HG02943 (cell line): Measurements from ENCODE around the gene RALGPS2.
A peak's percentile ranks its signal among the peaks of the same experiment; 100 is the strongest.

Experiments used
- ATAC-seq: cut with Tn5 transposase; IDR thresholded peaks from one replicate; pipeline ENCODE4 v1.9.1; 2021; ENCODE audit warnings: mild to moderate bottlenecking, low read depth, moderate library complexity; ENCODE audit not compliant: unreplicated experiment

RALGPS2 gene

GRCh38 chr1:178724728-178725465 is at the start of gene RALGPS2:
TSS of gene RALGPS2 (plus strand) at chr1:178725244. CDS start at chr1:178776765, 51,521 bp downstream.
- peak; percentile 70 for ATAC-seq

GRCh38 chr1:178679237-178679636 is 45.8 kb upstream of the RALGPS2 start:
- no peak for ATAC-seq

GRCh38 chr1:178682429-178682828 is 42.6 kb upstream of the RALGPS2 start:
- no peak for ATAC-seq

GRCh38 chr1:178682886-178683285 is 42.2 kb upstream of the RALGPS2 start:
- ATAC-seq: no peak

GRCh38 chr1:178683291-178683690 is 41.8 kb upstream of the RALGPS2 start:
- ATAC-seq: no peak

GRCh38 chr1:178684111-178684510 is 40.9 kb upstream of the RALGPS2 start:
- ATAC-seq: no peak

GRCh38 chr1:178684542-178685000 is 40.5 kb upstream of the RALGPS2 start:
- no peak for ATAC-seq

- no peak for ATAC-seq
These were observed 38.6 kb upstream of the RALGPS2 start for GRCh38 chr1:178686407-178686806.

- ATAC-seq: no peak
These were observed 36.8 kb upstream of the RALGPS2 start for GRCh38 chr1:178688244-178688643.

GRCh38 chr1:178689769-178690168 is 35.3 kb upstream of the RALGPS2 start:
- ATAC-seq: no peak

GRCh38 chr1:178690496-178690895 is 34.5 kb upstream of the RALGPS2 start:
- no peak for ATAC-seq

- no peak for ATAC-seq
These were observed 32.3 kb upstream of the RALGPS2 start for GRCh38 chr1:178692564-178693327.

- ATAC-seq: no peak
These were observed 31.7 kb upstream of the RALGPS2 start for GRCh38 chr1:178693366-178693765.

GRCh38 chr1:178694923-178695525 is 30.0 kb upstream of the RALGPS2 start:
- no peak for ATAC-seq

- ATAC-seq: no peak
These were observed 22.9 kb upstream of the RALGPS2 start for GRCh38 chr1:178702146-178702545.

GRCh38 chr1:178704833-178705232 is 20.2 kb upstream of the RALGPS2 start:
- no peak for ATAC-seq

- ATAC-seq: no peak
These were observed 18.6 kb upstream of the RALGPS2 start for GRCh38 chr1:178706432-178706831.

- no peak for ATAC-seq
These were observed 11.8 kb upstream of the RALGPS2 start for GRCh38 chr1:178713259-178713658.

- ATAC-seq: no peak
These were observed 10.6 kb upstream of the RALGPS2 start for GRCh38 chr1:178714453-178714852.

- ATAC-seq: no peak
These were observed 8.9 kb upstream of the RALGPS2 start for GRCh38 chr1:178716111-178716510.

- no peak for ATAC-seq
These were observed 6.5 kb upstream of the RALGPS2 start for GRCh38 chr1:178718520-178718919.
